ENCODE measurements around the gene DNAH11. TPM values are rescaled to one million over a fixed set of nuclear protein-coding genes. Genes with fewer than 3 reads are reported as not detected.
"Not testable (repeated sequence)": the region's sequence is repeated elsewhere in the genome, so short reads cannot be mapped to it uniquely, and the experiment has no call there.

DNAH11 gene
- total RNA-seq, 2 donors from 2014 or later = 0.05 to 0.32 TPM

GRCh38 chr7:21926448-21926847 is 383.6 kb downstream of the DNAH11 start:
- H3K9ac ChIP-seq (ENCODE audit: low read depth in 2 of 2, low read length in 2 of 2) = no peak overlapping the region
- no peak for DNase-seq
- H3K4me1 ChIP-seq = no peaks in the 10 kb centered on the region
- H3K4me3 ChIP-seq = no peak overlapping the region
- no peaks in the 10 kb centered on the region for H3K27me3 ChIP-seq
- TF ChIP-seq CTCF (IDR thresholded peaks at IDR 0.05) = no peak
- no peaks in the 10 kb centered on the region for H3K9me3 ChIP-seq
- intact Hi-C loops (cut with DNase I) = no loop called here
- H3K36me3 ChIP-seq = no peaks in the 10 kb centered on the region
- no peak overlapping the region for H3K27ac ChIP-seq

- Histone ChIP-seq H3K36me3 (no peaks in the 10 kb centered on the region), H3K27me3 (no peaks in the 10 kb centered on the region), H3K4me1 (no peaks in the 10 kb centered on the region), H3K27ac (no peak overlapping the region), H3K9ac (ENCODE audit: low read depth in 2 of 2, low read length in 2 of 2) (no peak overlapping the region), H3K4me3 (no peak overlapping the region), H3K9me3 (no peaks in the 10 kb centered on the region)
- TF ChIP-seq CTCF (IDR thresholded peaks at IDR 0.05) = no peak
- DNase-seq = no peak
- intact Hi-C loops (cut with DNase I) = no loop called here
Measured at GRCh38 chr7:21927693-21928092, 384.9 kb downstream of the DNAH11 start.

GRCh38 chr7:21933293-21933692 is 390.5 kb downstream of the DNAH11 start:
- H3K4me3 ChIP-seq; H3K36me3 ChIP-seq; DNase-seq; H3K9ac ChIP-seq (ENCODE audit: low read depth in 2 of 2, low read length in 2 of 2); intact Hi-C loops (cut with DNase I); H3K27ac ChIP-seq; H3K9me3 ChIP-seq; H3K27me3 ChIP-seq; H3K4me1 ChIP-seq: not testable (repeated sequence)

- TF ChIP-seq CTCF (IDR thresholded peaks at IDR 0.05) = no peak
- H3K9me3 ChIP-seq = no peaks in the 10 kb centered on the region
- no peak for DNase-seq
- H3K36me3 ChIP-seq = no peaks in the 10 kb centered on the region
- H3K9ac ChIP-seq (ENCODE audit: low read depth in 2 of 2, low read length in 2 of 2) = no peak overlapping the region
- H3K4me3 ChIP-seq = no peak overlapping the region
- intact Hi-C loops (cut with DNase I) = no loop called here
- H3K4me1 ChIP-seq = no peaks in the 10 kb centered on the region
- H3K27ac ChIP-seq = no peak overlapping the region
- no peaks in the 10 kb centered on the region for H3K27me3 ChIP-seq
Measured at GRCh38 chr7:21934808-21935207, 392.0 kb downstream of the DNAH11 start.

GRCh38 chr7:21938463-21938862 is 395.6 kb downstream of the DNAH11 start:
- Histone ChIP-seq H3K4me1 (no peaks in the 10 kb centered on the region), H3K9me3 (no peaks in the 10 kb centered on the region), H3K27me3 (no peaks in the 10 kb centered on the region), H3K27ac (no peak overlapping the region), H3K9ac (ENCODE audit: low read depth in 2 of 2, low read length in 2 of 2) (no peak overlapping the region), H3K4me3 (no peak overlapping the region), H3K36me3 (no peaks in the 10 kb centered on the region)
- no peak for DNase-seq
- no peak for TF ChIP-seq CTCF (IDR thresholded peaks at IDR 0.05)
- intact Hi-C loops (cut with DNase I) = no loop called here

GRCh38 chr7:21939136-21939857 is 396.5 kb downstream of the DNAH11 start:
- Histone ChIP-seq H3K36me3 (no peaks in the 10 kb centered on the region), H3K27me3 (no peaks in the 10 kb centered on the region), H3K27ac (no peak overlapping the region), H3K9me3 (no peaks in the 10 kb centered on the region), H3K4me3 (no peak overlapping the region), H3K4me1 (no peaks in the 10 kb centered on the region), H3K9ac (ENCODE audit: low read depth in 2 of 2, low read length in 2 of 2) (no peak overlapping the region)
- TF ChIP-seq CTCF (IDR thresholded peaks at IDR 0.05) = no peak
- intact Hi-C loops (cut with DNase I) = no loop called here
- no peak for DNase-seq

Data from colonic mucosa (tissue), 4 donors.